AG04449 (cell line): ENCODE measurements around the gene VPS37D.
"Not testable (repeated sequence)": the region's sequence is repeated elsewhere in the genome, so short reads cannot be mapped to it uniquely, and the experiment has no call there.

ENCODE experiments used
- CTCF ChIA-PET: fragments of 350-600 bp; formaldehyde crosslinking; extraction: SDS; loops from one replicate; lab custom pipeline; 2021; ENCODE audit warnings: antibody characterized with exemption; lab: Yijun Ruan, JAX
- POLR2A ChIA-PET: fragments of 400-600, 350-600 bp; formaldehyde crosslinking; extraction: SDS; loops from one replicate; lab custom pipeline; 2020; ENCODE audit warnings: antibody characterized with exemption, inconsistent platforms; lab: Yijun Ruan, JAX
- DNase-seq: peaks from one replicate; pipeline ENCODE4 v3.0.0-alpha.2; 2010; ENCODE audit warnings: low read depth, low spot score
- H3K4me3 ChIP-seq: 2 replicates; pipeline ENCODE4 v1.5.1; 2011; ENCODE audit warnings: low read depth, mild to moderate bottlenecking, control low read depth, low read length
- TF ChIP-seq, protein P1 (sequence below): IDR thresholded peaks from one replicate; pipeline ENCODE4 v1.5.1; 2011; ENCODE audit warnings: mild to moderate bottlenecking, moderate library complexity, low read length, control low read depth, inconsistent platforms; ENCODE audit not compliant: insufficient read depth; ENCODE audit errors: missing control alignments

VPS37D gene

DNA sequence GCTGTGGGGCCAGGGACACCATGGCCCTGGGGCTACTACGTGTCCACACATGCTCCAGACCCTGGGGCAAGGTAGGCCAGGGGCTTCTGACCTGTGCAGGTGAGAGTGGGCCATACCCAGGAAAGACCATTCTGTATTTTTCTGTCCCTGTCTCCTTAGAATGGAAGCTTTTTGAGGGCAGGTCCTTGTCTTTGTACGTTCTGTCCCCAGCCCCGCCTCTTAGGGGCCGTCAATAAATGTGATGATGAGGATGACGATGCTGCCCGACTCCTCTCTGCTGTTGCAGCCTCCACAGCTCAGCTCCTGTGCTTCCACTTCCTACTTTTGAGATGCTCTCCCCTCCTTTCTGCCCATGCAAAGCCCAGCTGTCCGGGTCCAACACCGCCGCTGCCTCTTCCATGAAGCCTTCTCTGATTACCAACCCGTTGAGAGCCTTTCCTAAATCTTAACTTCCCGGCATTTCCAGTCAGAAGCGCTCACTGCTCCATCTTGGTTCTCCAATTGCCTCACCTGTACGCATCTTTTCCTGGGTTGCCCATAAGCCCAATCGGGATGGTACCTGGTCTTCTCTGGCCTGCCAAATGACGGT lies 4.3 kb downstream of the VPS37D start:
- H3K4me3 ChIP-seq, result no peak overlapping the region
- TF ChIP-seq, protein P1, sequence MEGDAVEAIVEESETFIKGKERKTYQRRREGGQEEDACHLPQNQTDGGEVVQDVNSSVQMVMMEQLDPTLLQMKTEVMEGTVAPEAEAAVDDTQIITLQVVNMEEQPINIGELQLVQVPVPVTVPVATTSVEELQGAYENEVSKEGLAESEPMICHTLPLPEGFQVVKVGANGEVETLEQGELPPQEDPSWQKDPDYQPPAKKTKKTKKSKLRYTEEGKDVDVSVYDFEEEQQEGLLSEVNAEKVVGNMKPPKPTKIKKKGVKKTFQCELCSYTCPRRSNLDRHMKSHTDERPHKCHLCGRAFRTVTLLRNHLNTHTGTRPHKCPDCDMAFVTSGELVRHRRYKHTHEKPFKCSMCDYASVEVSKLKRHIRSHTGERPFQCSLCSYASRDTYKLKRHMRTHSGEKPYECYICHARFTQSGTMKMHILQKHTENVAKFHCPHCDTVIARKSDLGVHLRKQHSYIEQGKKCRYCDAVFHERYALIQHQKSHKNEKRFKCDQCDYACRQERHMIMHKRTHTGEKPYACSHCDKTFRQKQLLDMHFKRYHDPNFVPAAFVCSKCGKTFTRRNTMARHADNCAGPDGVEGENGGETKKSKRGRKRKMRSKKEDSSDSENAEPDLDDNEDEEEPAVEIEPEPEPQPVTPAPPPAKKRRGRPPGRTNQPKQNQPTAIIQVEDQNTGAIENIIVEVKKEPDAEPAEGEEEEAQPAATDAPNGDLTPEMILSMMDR, result no peak
- CTCF ChIA-PET, result interaction anchor here (5.4 kb wide), 1 partner anchor 64 kb away, joined by 29 read pairs; no protein-coding TSS in a partner anchor
- DNase-seq, result no peak
- POLR2A ChIA-PET, result no interaction called here

DNA sequence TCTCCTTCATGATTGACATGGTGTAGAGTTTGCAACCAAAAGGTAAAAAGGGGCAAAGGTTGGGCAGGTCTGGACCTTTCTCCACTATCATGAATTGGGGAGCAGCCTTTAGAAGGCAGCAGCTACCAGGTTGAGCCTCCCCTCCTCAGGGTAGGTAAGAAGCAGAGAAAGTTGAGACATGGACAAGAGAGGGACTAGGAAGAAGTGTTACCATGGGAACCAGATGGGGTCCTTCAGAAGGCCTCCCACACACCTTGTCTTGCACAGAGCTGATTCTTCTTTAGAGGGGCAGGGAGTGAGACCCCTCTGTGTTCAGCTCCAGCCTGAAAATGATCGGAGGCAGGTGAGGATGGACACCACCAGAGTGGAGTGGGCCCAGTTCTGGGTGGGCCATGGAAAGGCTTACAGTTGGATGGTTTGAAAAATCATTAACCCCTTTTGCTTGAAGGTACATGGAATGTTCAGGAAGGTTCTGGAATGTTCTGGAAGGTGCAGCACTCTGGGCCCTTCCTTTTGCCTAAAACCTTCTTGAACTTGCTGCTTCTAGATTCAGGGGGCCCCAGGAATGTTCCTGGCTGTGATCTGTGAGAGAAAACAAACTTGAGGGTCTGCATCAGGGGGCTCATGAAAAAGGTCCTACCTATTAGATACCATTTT lies 7.0 kb downstream of the VPS37D start:
- CTCF ChIA-PET, result interaction anchor here (1.0 to 5.4 kb wide), 2 partner anchors 46 to 67 kb away, joined by 3 to 29 read pairs; no protein-coding TSS in a partner anchor
- POLR2A ChIA-PET, result no interaction called here

DNA sequence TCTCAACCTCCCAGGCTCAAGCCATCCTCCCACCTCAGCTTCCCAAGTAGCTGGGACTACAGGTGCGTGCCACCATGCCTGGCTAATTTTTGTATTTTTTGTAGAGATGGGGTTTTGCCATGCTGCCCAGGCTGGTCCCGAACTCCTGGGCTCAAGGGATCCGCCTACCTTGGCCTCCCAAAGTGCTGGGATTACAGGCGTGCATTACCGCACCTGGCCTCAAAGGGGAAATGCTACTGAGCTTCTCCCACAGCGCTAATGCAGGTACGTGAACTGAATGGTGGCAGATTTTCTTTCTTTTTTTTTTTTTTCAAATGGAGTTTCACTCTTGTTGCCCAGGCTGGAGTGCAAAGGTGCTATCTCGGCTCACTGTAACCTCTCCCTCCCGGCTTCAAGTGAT lies 8.4 kb downstream of the VPS37D start:
- CTCF ChIA-PET, result interaction anchor here (1.0 to 5.4 kb wide), 3 partner anchors 8 to 68 kb away, joined by 3 to 29 read pairs (median 13); partner anchors contain the start of gene VPS37D
- POLR2A ChIA-PET, result interaction anchor here (0.5 kb wide), 1 partner anchor 53 kb away, joined by 3 read pairs; no protein-coding TSS in a partner anchor
- DNase-seq, H3K4me3 ChIP-seq: not testable (repeated sequence)

More for the DNA sequence above, 7.0 kb downstream of the VPS37D start:
- H3K4me3 ChIP-seq, result no peak overlapping the region
- TF ChIP-seq, protein P1, result no peak
- DNase-seq, result no peak

DNA sequence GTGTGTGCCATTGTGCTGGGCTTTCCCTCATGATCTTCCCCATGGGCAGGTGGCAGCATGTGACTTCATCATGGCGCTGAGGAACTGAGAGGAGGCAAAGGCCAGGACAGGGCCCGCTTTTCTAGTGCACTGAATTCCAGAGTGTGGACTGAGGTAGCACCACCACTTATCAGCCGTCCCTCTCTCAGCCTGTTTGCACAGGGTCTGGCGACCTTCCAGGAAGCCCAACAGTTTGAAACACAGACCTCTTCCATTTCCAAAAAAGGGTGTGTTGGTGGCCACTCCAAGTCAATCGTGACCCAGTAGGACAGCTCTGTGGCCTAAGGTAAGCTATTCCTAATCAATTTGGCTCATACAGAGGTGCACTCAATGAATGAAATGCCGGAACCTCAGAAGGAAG lies 11.2 kb downstream of the VPS37D start:
- CTCF ChIA-PET, result interaction anchor here (0.7 to 2.0 kb wide), 3 partner anchors 11 to 72 kb away, joined by 3 to 6 read pairs (median 4); partner anchors contain the start of gene VPS37D
- POLR2A ChIA-PET, result no interaction called here
- TF ChIP-seq, protein P1, result no peak
- DNase-seq, result no peak
- H3K4me3 ChIP-seq, result no peak overlapping the region

DNA sequence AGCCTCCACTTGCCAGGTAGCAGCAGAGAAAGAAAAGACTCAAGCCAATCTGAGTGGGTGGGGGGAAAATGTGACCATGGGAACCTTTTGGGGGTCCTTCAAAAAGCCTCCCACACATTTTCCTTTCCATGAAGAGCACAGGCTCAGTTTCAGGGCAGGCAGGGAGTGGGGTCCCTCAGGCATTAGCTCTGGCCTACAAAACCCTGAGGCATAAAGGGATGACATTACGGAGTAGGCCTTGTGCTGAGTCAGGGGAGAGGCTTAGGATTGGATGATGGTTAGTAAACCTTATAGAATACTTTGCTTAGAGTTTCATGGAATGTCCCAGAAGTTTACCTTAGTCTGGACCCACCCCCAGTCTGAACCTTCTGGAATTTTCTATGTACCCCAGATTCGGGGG lies 12.1 kb downstream of the VPS37D start:
- no peak for DNase-seq
- H3K4me3 ChIP-seq, result no peak overlapping the region
- ChIA-PET POLR2A (no interaction called here), CTCF (interaction anchor here (2.6 kb wide), 1 partner anchor 12 kb away, joined by 9 read pairs; the partner anchor contains the start of gene VPS37D)
- TF ChIP-seq, protein P1, result no peak

DNA sequence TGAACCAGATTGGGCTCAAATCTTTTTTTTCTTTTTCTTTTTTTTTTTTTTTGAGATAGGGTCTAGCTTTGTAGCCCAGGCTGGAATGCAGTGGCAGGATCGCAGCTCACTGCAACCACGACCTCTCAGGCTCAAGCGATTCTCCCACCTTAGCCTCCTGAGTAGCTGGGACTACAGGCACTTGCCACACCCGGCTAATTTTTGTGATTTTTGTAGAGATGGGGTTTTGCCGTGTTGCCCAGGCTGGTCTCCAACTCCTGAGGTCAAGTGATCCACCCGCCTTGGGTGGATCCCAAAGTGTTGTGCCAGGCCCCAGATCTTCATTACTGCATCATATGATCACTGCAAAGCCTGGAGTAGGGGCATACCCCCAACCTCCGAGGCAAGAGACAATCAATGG lies 12.9 kb downstream of the VPS37D start:
- no peak for DNase-seq
- TF ChIP-seq, protein P1, result no peak
- CTCF ChIA-PET, result interaction anchor here (1.0 to 2.6 kb wide), 2 partner anchors 12 to 73 kb away, joined by 3 to 9 read pairs; partner anchors contain the start of gene VPS37D
- no peak overlapping the region for H3K4me3 ChIP-seq
- POLR2A ChIA-PET, result interaction anchor here (1.0 kb wide), 1 partner anchor 24 kb away, joined by 3 read pairs; no protein-coding TSS in a partner anchor
